Astrocyte of the cerebellum (primary cell): ENCODE measurements around the gene EBF4.

Experiments
- DNase-seq: peaks from one replicate; pipeline ENCODE4 v3.0.0-alpha.2; 2011; ENCODE audit warnings: low read depth
- H3K4me3 ChIP-seq: 2 replicates; pipeline ENCODE4 v1.5.1; 2011; ENCODE audit warnings: mild to moderate bottlenecking, low read depth, low read length, moderate library complexity
- CTCF ChIP-seq: IDR thresholded peaks from 2 replicates; pipeline ENCODE4 v1.5.1; 2012; ENCODE audit warnings: low read length, low read depth, moderate library complexity, mild to moderate bottlenecking; ENCODE audit errors: missing control alignments
- in situ Hi-C: cut with HindIII; loops from 2 replicates; pipeline ENCODE4 v1.10.0; 2017; ENCODE audit warnings: low sequenced_read_pairs

Gene EBF4

GRCh38 chr20:2751878-2752566, 59.4 kb downstream of the EBF4 start:
- in situ Hi-C loops, result no loop called here
- no peak for DNase-seq
- no peak for TF ChIP-seq CTCF
- peak overlapping the region; percentile 32 for H3K4me3 ChIP-seq

GRCh38 chr20:2752567-2753460, 60.2 kb downstream of the EBF4 start:
- DNase-seq, result no peak
- in situ Hi-C loops, result no loop called here
- TF ChIP-seq CTCF, result peak; percentile 80

GRCh38 chr20:2753461-2754040, 61.0 kb downstream of the EBF4 start:
- TF ChIP-seq CTCF, result no peak
- H3K4me3 ChIP-seq, result no peak overlapping the region
- no peak for DNase-seq
- in situ Hi-C loops, result no loop called here

More at GRCh38 chr20:2752567-2753460, 60.2 kb downstream of the EBF4 start:
- peak overlapping the region; percentile 32 for H3K4me3 ChIP-seq

GRCh38 chr20:2754424-2754823, 61.8 kb downstream of the EBF4 start:
- TF ChIP-seq CTCF, result no peak

GRCh38 chr20:2755451-2756055, 63.0 kb downstream of the EBF4 start:
- no peak overlapping the region for H3K4me3 ChIP-seq
- DNase-seq, result no peak
- in situ Hi-C loops, result no loop called here
- TF ChIP-seq CTCF, result no peak

More at GRCh38 chr20:2754424-2754823, 61.8 kb downstream of the EBF4 start:
- H3K4me3 ChIP-seq, result no peak overlapping the region
- DNase-seq, result no peak
- in situ Hi-C loops, result no loop called here

- in situ Hi-C loops, result no loop called here
- peak; percentile 92 for TF ChIP-seq CTCF
- DNase-seq, result peak; percentile 27
- H3K4me3 ChIP-seq, result no peak overlapping the region
Measured at GRCh38 chr20:2756056-2756611, 63.6 kb downstream of the EBF4 start.
